Right lobe of liver (tissue), 6 donors: ENCODE measurements around the gene ANP32B. TPM values are rescaled to one million over a fixed set of nuclear protein-coding genes. Genes with fewer than 3 reads are reported as not detected.

Source experiments
- ATAC-seq, 4 donors: fragments of 200-7000 bp; cut with Tn5 transposase; one replicate each; pipeline ENCODE4 v1.9.1; 2020; ENCODE audit warnings: mild to moderate bottlenecking in 4 of 4, moderate library complexity in 4 of 4
- DNase-seq, 3 donors: peaks; one replicate each; pipeline ENCODE4 v3.0.0-alpha.2; 2020
- H3K27ac ChIP-seq, 3 donors: fragments of 200-600 bp; one replicate each; pipeline ENCODE4 v1.8.0; 2022
- H3K27me3 ChIP-seq, 2 donors: fragments of 200-600 bp; one replicate each; pipeline ENCODE4 v1.8.0; 2022
- H3K36me3 ChIP-seq, 4 donors: fragments of 200-600 bp; sonication (generic) in 1 of 4; one replicate each; pipeline versions ENCODE4 v1.5.1 to v1.8.0; 2017 to 2022; ENCODE audit warnings: control low read depth in 1 of 4
- H3K4me1 ChIP-seq, 4 donors: fragments of 200-600 bp; sonication (generic) in 1 of 4; one replicate each; pipeline versions ENCODE4 v1.5.1 to v1.8.0; 2017 to 2022; ENCODE audit warnings: control low read depth in 1 of 4
- H3K4me3 ChIP-seq, 3 donors: fragments of 200-600 bp; one replicate each; pipeline ENCODE4 v1.8.0; 2022
- H3K9me3 ChIP-seq, 4 donors: fragments of 200-600 bp; sonication (generic) in 1 of 4; one replicate each; pipeline versions ENCODE4 v1.5.1 to v1.8.0; 2017 to 2022; ENCODE audit warnings: control low read depth in 1 of 4
- CTCF ChIP-seq, 4 donors: fragments of 200-600 bp in 3 of 4; fragments of 450-650 bp in 1 of 4; IDR thresholded peaks; one replicate each; pipeline versions ENCODE4 v1.5.1 to v1.8.0; 2016 to 2022; ENCODE audit warnings: antibody characterized with exemption in 4 of 4, mild to moderate bottlenecking in 2 of 4
- POLR2A ChIP-seq: fragments of 450-650 bp; IDR thresholded peaks from one replicate; pipeline ENCODE4 v1.6.1; 2017; ENCODE audit warnings: antibody characterized with exemption, mild to moderate bottlenecking
- WGBS: methylation state at CpG from one replicate; pipeline ENCODE4 v1.1.6; 2018; ENCODE audit warnings: low coverage, low lambda C conversion rate; ENCODE audit not compliant: insufficient coverage; ENCODE audit errors: missing lambda C conversion rate; 5-methylcytosine and 5-hydroxymethylcytosine counted together
- intact Hi-C, 2 donors: fragments of 100-400 bp; cut with DNase I; formaldehyde crosslinking; loops; one replicate each; pipeline versions ENCODE4 v1.11.2 to v1.14.1; 2022
- total RNA-seq, 6 experiments: library from RNA; depleted of rRNA in 2 of 6; stranded (reverse); fragments of >200 nt in 2 of 6; fragmentation: NEBNext Ultra II Directional in 3 of 6; extraction: Animal tissue kit (Norgen Biotek cat#: 25700) in 3 of 6; gene quantifications; one replicate each; pipeline versions ENCODE4 v1.1.0 to v1.2.4, GENCODE V29; 2016 to 2023
- donor health status: DM: no; HTN: yes; CAD: no.
- donor health status: DM: no; HTN: no; CAD: no.
- donor health status: DM: no; HTN: no; CAD: no.
- donor health status: DM: no; HTN: yes; CAD: no.
- donor health status: DM: no; HTN: yes; CAD: no.

Gene ANP32B
- total RNA-seq, 6 experiments from 2014 or later: 8.2 to 38.0 (median 30.6) TPM

- no peak within 1 kb of the TSS for H3K27ac ChIP-seq
- H3K4me3 ChIP-seq: no peak within 1 kb of the TSS
- DNase-seq (no peak), ATAC-seq (peak in 2 of 4 donors; percentile 38 to 42)
- TF ChIP-seq CTCF (IDR thresholded peaks at IDR 0.05): no peak
- no peak for TF ChIP-seq POLR2A
- intact Hi-C loops: no loop called here
- 32% methylated on average over 3 of the region's 3 CpGs for WGBS
- no peaks in the 10 kb centered on the region for H3K27me3 ChIP-seq
- H3K36me3 ChIP-seq: no peaks in the 10 kb centered on the region
- no peaks in the 10 kb centered on the region for H3K9me3 ChIP-seq
- H3K4me1 ChIP-seq: no peaks in the 10 kb centered on the region
Measured at GRCh38 chr9:97938081-97938644, 45.0 kb upstream of the ANP32B start, which contains the start of gene HEMGN. Gene HEMGN (minus strand): TSS chr9:97938172. CDS start chr9:97938136, 36 bp downstream.

- TF ChIP-seq POLR2A (no peak), CTCF (IDR thresholded peaks at IDR 0.05) (no peak)
- ATAC-seq (no peak), DNase-seq (no peak)
- Histone ChIP-seq H3K27ac (no peak overlapping the region), H3K4me3 (no peak overlapping the region), H3K4me1 (no peaks in the 10 kb centered on the region), H3K36me3 (no peaks in the 10 kb centered on the region), H3K9me3 (no peaks in the 10 kb centered on the region), H3K27me3 (no peaks in the 10 kb centered on the region)
- intact Hi-C loops: no loop called here
Measured at GRCh38 chr9:97940233-97940632, 42.9 kb upstream of the ANP32B start.

- Histone ChIP-seq H3K27me3 (no peaks in the 10 kb centered on the region), H3K4me3 (no peak overlapping the region), H3K9me3 (no peaks in the 10 kb centered on the region), H3K27ac (no peak overlapping the region), H3K36me3 (no peaks in the 10 kb centered on the region), H3K4me1 (no peaks in the 10 kb centered on the region)
- 41% methylated on average over 3 of the region's 3 CpGs for WGBS
- intact Hi-C loops: no loop called here
- no peak for ATAC-seq
- TF ChIP-seq POLR2A: no peak
- TF ChIP-seq CTCF (IDR thresholded peaks at IDR 0.05): no peak
- no peak for DNase-seq
Measured at GRCh38 chr9:97940741-97941140, 42.4 kb upstream of the ANP32B start.

GRCh38 chr9:97941323-97941722 lies 41.8 kb upstream of the ANP32B start:
- WGBS: 77% methylated on average over 1 of the region's 1 CpG
- TF ChIP-seq POLR2A: no peak
- TF ChIP-seq CTCF (IDR thresholded peaks at IDR 0.05): no peak
- ATAC-seq (no peak), DNase-seq (no peak)
- Histone ChIP-seq H3K4me1 (no peaks in the 10 kb centered on the region), H3K9me3 (no peaks in the 10 kb centered on the region), H3K27ac (no peak overlapping the region), H3K27me3 (no peaks in the 10 kb centered on the region), H3K36me3 (no peaks in the 10 kb centered on the region), H3K4me3 (no peak overlapping the region)
- intact Hi-C loops: no loop called here

GRCh38 chr9:97943308-97943855 lies 39.8 kb upstream of the ANP32B start:
- Histone ChIP-seq H3K4me1 (no peaks in the 10 kb centered on the region), H3K36me3 (no peaks in the 10 kb centered on the region), H3K27me3 (no peaks in the 10 kb centered on the region), H3K9me3 (no peaks in the 10 kb centered on the region), H3K4me3 (no peak overlapping the region), H3K27ac (no peak overlapping the region)
- no peak for TF ChIP-seq POLR2A
- no peak for TF ChIP-seq CTCF (IDR thresholded peaks at IDR 0.05)
- ATAC-seq: no peak
- DNase-seq: no peak
- intact Hi-C loops: no loop called here
